ENCODE data around the gene NTPCR. TPM values are rescaled to one million over a fixed set of nuclear protein-coding genes. Genes with fewer than 3 reads are reported as not detected.

The NTPCR gene
- total RNA-seq, 1 donor from 2014 or later: 19.2 TPM

- TF ChIP-seq, protein P1, sequence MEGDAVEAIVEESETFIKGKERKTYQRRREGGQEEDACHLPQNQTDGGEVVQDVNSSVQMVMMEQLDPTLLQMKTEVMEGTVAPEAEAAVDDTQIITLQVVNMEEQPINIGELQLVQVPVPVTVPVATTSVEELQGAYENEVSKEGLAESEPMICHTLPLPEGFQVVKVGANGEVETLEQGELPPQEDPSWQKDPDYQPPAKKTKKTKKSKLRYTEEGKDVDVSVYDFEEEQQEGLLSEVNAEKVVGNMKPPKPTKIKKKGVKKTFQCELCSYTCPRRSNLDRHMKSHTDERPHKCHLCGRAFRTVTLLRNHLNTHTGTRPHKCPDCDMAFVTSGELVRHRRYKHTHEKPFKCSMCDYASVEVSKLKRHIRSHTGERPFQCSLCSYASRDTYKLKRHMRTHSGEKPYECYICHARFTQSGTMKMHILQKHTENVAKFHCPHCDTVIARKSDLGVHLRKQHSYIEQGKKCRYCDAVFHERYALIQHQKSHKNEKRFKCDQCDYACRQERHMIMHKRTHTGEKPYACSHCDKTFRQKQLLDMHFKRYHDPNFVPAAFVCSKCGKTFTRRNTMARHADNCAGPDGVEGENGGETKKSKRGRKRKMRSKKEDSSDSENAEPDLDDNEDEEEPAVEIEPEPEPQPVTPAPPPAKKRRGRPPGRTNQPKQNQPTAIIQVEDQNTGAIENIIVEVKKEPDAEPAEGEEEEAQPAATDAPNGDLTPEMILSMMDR (IDR thresholded peaks at IDR 0.05): no peak
- Mint-ChIP-seq H3K9me3 (no peaks in the 10 kb centered on the region), H3K4me1 (no peaks in the 10 kb centered on the region), H3K36me3 (ENCODE audit: low read depth) (peaks cover 6% of the 10 kb centered on the region), H3K27me3 (no peaks in the 10 kb centered on the region), H3K4me3 (no peak overlapping the region), H3K27ac (no peak overlapping the region)
- ATAC-seq (ENCODE audit: low read depth) (no peak), DNase-seq (no peak)
- ChIA-PET POLR2A (no interaction called here), CTCF (no interaction called here)
- intact Hi-C loops (cut with micrococcal nuclease): no loop called here
Measured at GRCh38 chr1:232984577-232985425, 34.4 kb downstream of the NTPCR start.

- no peaks in the 10 kb centered on the region for H3K9me3 Mint-ChIP-seq
- CTCF ChIA-PET: no interaction called here
- TF ChIP-seq, protein P1 (IDR thresholded peaks at IDR 0.05): no peak
Measured at GRCh38 chr1:232985882-232986526, 35.6 kb downstream of the NTPCR start.

DNA sequence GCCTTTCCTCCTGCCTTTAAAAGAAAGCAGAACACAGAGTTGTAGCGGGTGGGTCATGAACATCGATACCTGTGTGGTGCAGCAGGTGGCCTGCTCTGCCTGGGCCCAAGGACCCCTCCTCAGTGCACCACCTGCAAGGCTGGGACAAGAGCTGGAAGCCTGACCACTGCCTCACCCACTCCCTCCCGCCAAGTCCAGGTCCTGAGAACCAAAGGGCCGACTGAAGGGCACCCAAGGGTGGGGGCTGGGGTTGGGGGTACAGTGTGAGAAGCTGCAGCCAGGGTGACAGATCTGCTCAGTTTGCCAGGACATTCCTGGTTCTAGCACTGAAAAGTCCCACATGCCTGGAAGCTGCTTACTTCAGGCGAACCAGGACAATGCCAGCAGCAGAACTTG lies 36.1 kb downstream of the NTPCR start:
- Mint-ChIP-seq H3K36me3 (ENCODE audit: low read depth) (peaks cover 12% of the 10 kb centered on the region), H3K27ac (no peak overlapping the region), H3K4me1 (no peaks in the 10 kb centered on the region), H3K27me3 (no peaks in the 10 kb centered on the region), H3K4me3 (no peak overlapping the region), H3K9me3 (no peaks in the 10 kb centered on the region)
- CTCF ChIA-PET: no interaction called here
- TF ChIP-seq, protein P1 (IDR thresholded peaks at IDR 0.05): no peak
- no peak for DNase-seq
- POLR2A ChIA-PET: no interaction called here
- intact Hi-C loops (cut with micrococcal nuclease): no loop called here
- no peak for ATAC-seq (ENCODE audit: low read depth)

More at GRCh38 chr1:232985882-232986526, 35.6 kb downstream of the NTPCR start:
- H3K4me3 Mint-ChIP-seq: no peak overlapping the region
- H3K36me3 Mint-ChIP-seq (ENCODE audit: low read depth): peaks cover 10% of the 10 kb centered on the region
- intact Hi-C loops (cut with micrococcal nuclease): no loop called here
- H3K4me1 Mint-ChIP-seq: no peaks in the 10 kb centered on the region
- no peaks in the 10 kb centered on the region for H3K27me3 Mint-ChIP-seq
- no peak overlapping the region for H3K27ac Mint-ChIP-seq
- POLR2A ChIA-PET: no interaction called here
- DNase-seq (no peak), ATAC-seq (ENCODE audit: low read depth) (no peak)

- ChIA-PET POLR2A (no interaction called here), CTCF (no interaction called here)
- DNase-seq: no peak
- TF ChIP-seq, protein P1 (IDR thresholded peaks at IDR 0.05): no peak
- H3K27me3 Mint-ChIP-seq: no peaks in the 10 kb centered on the region
- H3K36me3 Mint-ChIP-seq (ENCODE audit: low read depth): peaks cover 14% of the 10 kb centered on the region
- H3K4me1 Mint-ChIP-seq: no peaks in the 10 kb centered on the region
- no peak overlapping the region for H3K4me3 Mint-ChIP-seq
- no peaks in the 10 kb centered on the region for H3K9me3 Mint-ChIP-seq
- intact Hi-C loops (cut with micrococcal nuclease): no loop called here
- ATAC-seq (ENCODE audit: low read depth): no peak
- H3K27ac Mint-ChIP-seq: no peak overlapping the region
Measured at GRCh38 chr1:232987046-232987773, 36.8 kb downstream of the NTPCR start.

- ChIA-PET POLR2A (no interaction called here), CTCF (no interaction called here)
- ATAC-seq (ENCODE audit: low read depth) (no peak), DNase-seq (no peak)
- Mint-ChIP-seq H3K36me3 (ENCODE audit: low read depth) (peaks cover 19% of the 10 kb centered on the region), H3K9me3 (no peaks in the 10 kb centered on the region), H3K4me3 (no peak overlapping the region), H3K27ac (no peak overlapping the region), H3K4me1 (no peaks in the 10 kb centered on the region), H3K27me3 (no peaks in the 10 kb centered on the region)
- intact Hi-C loops (cut with micrococcal nuclease): no loop called here
- TF ChIP-seq, protein P1 (IDR thresholded peaks at IDR 0.05): no peak
Measured at GRCh38 chr1:232987774-232988140, 37.3 kb downstream of the NTPCR start.

Measured in activated B cell treated with CpG ODN at 0.5 μM for 24 hours (primary cell).